OCI-M2 (cell line): ENCODE data around the gene SEMA3E.
"Not testable (repeated sequence)": the region's sequence is repeated elsewhere in the genome, so short reads cannot be mapped to it uniquely, and the experiment has no call there.

Experiments used
- DNase-seq: peaks from one replicate; lab custom pipeline; 2025; ENCODE audit not compliant: unreplicated experiment; lab: John Stamatoyannopoulos, UW

Gene SEMA3E

GRCh38 chr7:83648464-83649241 is at the start of gene SEMA3E:
Gene SEMA3E, minus strand, starts transcription at chr7:83649139.
- DNase-seq, result no peak

GRCh38 chr7:83697804-83698530 is 49.0 kb upstream of the SEMA3E start:
- DNase-seq, result no peak

- DNase-seq, result no peak
Measured at GRCh38 chr7:83696101-83696500, 47.2 kb upstream of the SEMA3E start.

GRCh38 chr7:83695128-83695960 is 46.4 kb upstream of the SEMA3E start:
- DNase-seq, result no peak

- DNase-seq, result no peak
Measured at GRCh38 chr7:83693256-83693655, 44.3 kb upstream of the SEMA3E start.

GRCh38 chr7:83691095-83691494 is 42.2 kb upstream of the SEMA3E start:
- no peak for DNase-seq

GRCh38 chr7:83689855-83690254 is 40.9 kb upstream of the SEMA3E start:
- DNase-seq, result no peak

- DNase-seq, result no peak
Measured at GRCh38 chr7:83686416-83686815, 37.5 kb upstream of the SEMA3E start.

GRCh38 chr7:83684928-83685327 is 36.0 kb upstream of the SEMA3E start:
- DNase-seq, result no peak

- DNase-seq, result no peak
Measured at GRCh38 chr7:83681200-83681778, 32.4 kb upstream of the SEMA3E start.

GRCh38 chr7:83677180-83677866 is 28.4 kb upstream of the SEMA3E start:
- no peak for DNase-seq

GRCh38 chr7:83673291-83673690 is 24.4 kb upstream of the SEMA3E start:
- DNase-seq, result not testable (repeated sequence)

GRCh38 chr7:83672157-83672556 is 23.2 kb upstream of the SEMA3E start:
- no peak for DNase-seq

- DNase-seq, result no peak
Measured at GRCh38 chr7:83663131-83663530, 14.2 kb upstream of the SEMA3E start.

- DNase-seq, result no peak
Measured at GRCh38 chr7:83658126-83658525, 9.2 kb upstream of the SEMA3E start.

- DNase-seq, result no peak
Measured at GRCh38 chr7:83655951-83656556, 7.1 kb upstream of the SEMA3E start.

GRCh38 chr7:83652481-83652880 is 3.5 kb upstream of the SEMA3E start:
- DNase-seq, result no peak

GRCh38 chr7:83649701-83650100 is 762 bp upstream of the SEMA3E start:
- no peak for DNase-seq

- no peak for DNase-seq
Measured at GRCh38 chr7:83646027-83646426, 2.9 kb downstream of the SEMA3E start.

GRCh38 chr7:83643739-83644138 is 5.2 kb downstream of the SEMA3E start:
- DNase-seq, result no peak
